Spleen (tissue), 11 donors: ENCODE results near the gene NAALADL2. TPM values are rescaled to one million over a fixed set of nuclear protein-coding genes. Genes with fewer than 3 reads are reported as not detected.

Experiments used
- DNase-seq: peaks from one replicate; pipeline ENCODE4 v3.0.0-alpha.2; 2020
- H3K27ac ChIP-seq, 8 donors: fragments of 200-600 bp; sonication (generic) in 7 of 8; 1 replicate in 4 of 8; 2 replicates in 4 of 8; pipeline versions ENCODE4 v1.5.0 to v1.8.0; 2016 to 2021; ENCODE audit warnings: inconsistent platforms in 4 of 8, mild to moderate bottlenecking in 4 of 8, moderate library complexity in 1 of 8
- H3K27me3 ChIP-seq, 7 donors: fragments of 200-600 bp; sonication (generic) in 6 of 7; replicated peaks in 1 of 7; 1 replicate in 4 of 7; 2 replicates in 3 of 7; pipeline versions ENCODE4 v1.5.0 to v1.8.0; 2016 to 2021; ENCODE audit warnings: inconsistent platforms in 3 of 7, mild to moderate bottlenecking in 1 of 7
- H3K36me3 ChIP-seq, 6 donors: fragments of 200-600 bp; sonication (generic) in 5 of 6; 1 replicate in 4 of 6; 2 replicates in 2 of 6; pipeline versions ENCODE4 v1.5.0 to v1.8.0; 2016 to 2021; ENCODE audit warnings: inconsistent platforms in 2 of 6
- H3K4me1 ChIP-seq, 6 donors: fragments of 200-600 bp; sonication (generic) in 5 of 6; 1 replicate in 3 of 6; 2 replicates in 3 of 6; pipeline versions ENCODE4 v1.5.0 to v1.8.0; 2016 to 2021; ENCODE audit warnings: inconsistent platforms in 3 of 6
- H3K4me3 ChIP-seq, 8 donors: fragments of 200-600 bp; sonication (generic) in 7 of 8; 1 replicate in 4 of 8; 2 replicates in 4 of 8; pipeline versions ENCODE4 v1.5.0 to v1.8.0; 2016 to 2021; ENCODE audit warnings: inconsistent platforms in 4 of 8, mild to moderate bottlenecking in 4 of 8, moderate library complexity in 2 of 8
- H3K9me3 ChIP-seq, 8 donors: fragments of 200-600 bp; sonication (generic) in 7 of 8; 1 replicate in 4 of 8; 2 replicates in 4 of 8; pipeline versions ENCODE4 v1.5.0 to v1.8.0; 2016 to 2021; ENCODE audit warnings: inconsistent platforms in 4 of 8
- POLR2A ChIP-seq, 3 donors: fragments of 450-650 bp; IDR thresholded peaks; one replicate each; pipeline ENCODE4 v1.5.1; 2017; ENCODE audit warnings: antibody characterized with exemption in 3 of 3, mild to moderate bottlenecking in 1 of 3
- POLR2AphosphoS5 ChIP-seq, 3 donors: sonication (generic); formaldehyde crosslinking; IDR thresholded peaks; one replicate each; pipeline ENCODE4 v1.5.1; 2017; ENCODE audit warnings: antibody characterized with exemption in 3 of 3
- WGBS, 5 donors: extraction: QIAGEN DNeasy Blood & Tissue Kit in 3 of 5; methylation state at CpG; one replicate each; pipeline versions ENCODE4 v1.1.5 to v1.1.7; 2013 to 2018; 5-methylcytosine and 5-hydroxymethylcytosine counted together
- intact Hi-C: fragments of 100-400 bp; cut with DNase I; formaldehyde crosslinking; loops from one replicate; pipeline ENCODE4 v1.15.0; 2023; ENCODE audit warnings: low total_unique reads
- polyA plus RNA-seq, 3 donors: library from polyadenylated mRNA; stranded (reverse); fragments of 200-250 nt; gene quantifications; one replicate each; pipeline ENCODE4 v1.2.1, GENCODE V29; 2013
- total RNA-seq, 7 donors: library from RNA; depleted of rRNA in 3 of 7; stranded (reverse); fragments of >200 nt in 3 of 7; fragmentation: NEBNext Ultra II Directional in 4 of 7; extraction: Animal tissue kit (Norgen Biotek cat#: 25700) in 4 of 7; gene quantifications; one replicate each; pipeline versions ENCODE4 v1.1.0 to v1.2.1, GENCODE V29; 2016 to 2021
- TF ChIP-seq, protein P1 (sequence below), 11 experiments: fragments of 200-600 bp in 7 of 11; fragments of 450-650 bp in 4 of 11; sonication (generic) in 4 of 11; IDR thresholded peaks in 8 of 11; conservative IDR thresholded peaks in 3 of 11; 1 replicate in 7 of 11; 2 replicates in 4 of 11; pipeline versions ENCODE4 v1.4.0 to v1.8.0; 2016 to 2021; ENCODE audit warnings: antibody characterized with exemption in 11 of 11, inconsistent platforms in 4 of 11, mild to moderate bottlenecking in 1 of 11
- donor health status: healthy with polysubstance abuse.
- donor health status: DM: no; HTN: no; CAD: no; lungs with moderate emphysema.
- donor health status: DM: no; HTN: no; CAD: no.
- donor health status: Bipolar disorder and iron deficiency.
- donor health status: healthy.
- donor health status: DM: no; HTN: no; CAD: no.
- donor health status: DM: yes; HTN: yes; CAD: no.

NAALADL2 gene
- total and polyA plus RNA-seq, 10 donors = 0.09 to 14.4 (median 6.4) TPM

DNA sequence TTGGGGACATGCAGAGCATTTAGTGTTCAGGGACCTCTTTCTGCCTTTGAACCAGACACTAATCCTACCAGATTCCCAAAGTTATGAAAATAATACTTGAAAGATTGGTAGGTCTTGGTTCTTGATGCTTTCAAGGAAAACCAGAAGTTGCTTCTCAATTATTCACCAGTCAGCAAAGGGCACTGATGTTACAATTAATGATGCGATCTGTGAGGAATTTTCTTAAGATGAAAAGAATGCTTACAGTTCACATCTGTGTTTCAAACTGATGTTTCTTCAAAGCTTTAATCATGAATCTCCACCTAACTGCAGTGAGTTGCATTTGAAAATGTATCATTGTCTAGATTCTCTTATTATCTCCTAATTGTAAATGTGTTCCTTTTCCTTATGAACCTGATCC lies 161.0 kb downstream of the NAALADL2 start:
- Histone ChIP-seq H3K27ac (no peak overlapping the region), H3K4me3 (no peak overlapping the region), H3K4me1 (no peaks in the 10 kb centered on the region), H3K9me3 (peaks cover 0 to 4% (median 0%) of the 10 kb centered on the region in 8 donors), H3K27me3 (no peaks in the 10 kb centered on the region), H3K36me3 (no peaks in the 10 kb centered on the region)
- no peak for DNase-seq
- WGBS, 5 donors = 90 to 100% (median 98%) methylated on average over 1 of the region's 1 CpG
- TF ChIP-seq POLR2AphosphoS5 (IDR thresholded peaks at IDR 0.05) = no peak
- no peak for TF ChIP-seq POLR2A (IDR thresholded peaks at IDR 0.05)
- TF ChIP-seq, protein P1, sequence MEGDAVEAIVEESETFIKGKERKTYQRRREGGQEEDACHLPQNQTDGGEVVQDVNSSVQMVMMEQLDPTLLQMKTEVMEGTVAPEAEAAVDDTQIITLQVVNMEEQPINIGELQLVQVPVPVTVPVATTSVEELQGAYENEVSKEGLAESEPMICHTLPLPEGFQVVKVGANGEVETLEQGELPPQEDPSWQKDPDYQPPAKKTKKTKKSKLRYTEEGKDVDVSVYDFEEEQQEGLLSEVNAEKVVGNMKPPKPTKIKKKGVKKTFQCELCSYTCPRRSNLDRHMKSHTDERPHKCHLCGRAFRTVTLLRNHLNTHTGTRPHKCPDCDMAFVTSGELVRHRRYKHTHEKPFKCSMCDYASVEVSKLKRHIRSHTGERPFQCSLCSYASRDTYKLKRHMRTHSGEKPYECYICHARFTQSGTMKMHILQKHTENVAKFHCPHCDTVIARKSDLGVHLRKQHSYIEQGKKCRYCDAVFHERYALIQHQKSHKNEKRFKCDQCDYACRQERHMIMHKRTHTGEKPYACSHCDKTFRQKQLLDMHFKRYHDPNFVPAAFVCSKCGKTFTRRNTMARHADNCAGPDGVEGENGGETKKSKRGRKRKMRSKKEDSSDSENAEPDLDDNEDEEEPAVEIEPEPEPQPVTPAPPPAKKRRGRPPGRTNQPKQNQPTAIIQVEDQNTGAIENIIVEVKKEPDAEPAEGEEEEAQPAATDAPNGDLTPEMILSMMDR (IDR thresholded peaks at IDR 0.05 in 8 of 11, conservative IDR thresholded peaks at IDR 0.05 in 3 of 11) = no peak
- intact Hi-C loops = no loop called here

GRCh38 chr3:175029828-175030227 lies 170.7 kb downstream of the NAALADL2 start:
- Histone ChIP-seq H3K9me3 (peaks cover 0 to 9% (median 1%) of the 10 kb centered on the region in 8 donors), H3K36me3 (no peaks in the 10 kb centered on the region), H3K27me3 (no peaks in the 10 kb centered on the region), H3K27ac (no peak overlapping the region), H3K4me3 (no peak overlapping the region), H3K4me1 (no peaks in the 10 kb centered on the region)
- DNase-seq = no peak
- WGBS, 5 donors = 88 to 96% (median 94%) methylated on average over 2 of the region's 2 CpGs
- no peak for TF ChIP-seq POLR2A (IDR thresholded peaks at IDR 0.05)
- TF ChIP-seq, protein P1 (IDR thresholded peaks at IDR 0.05 in 8 of 11, conservative IDR thresholded peaks at IDR 0.05 in 3 of 11) = no peak
- TF ChIP-seq POLR2AphosphoS5 (IDR thresholded peaks at IDR 0.05) = no peak
- intact Hi-C loops = no loop called here

DNA sequence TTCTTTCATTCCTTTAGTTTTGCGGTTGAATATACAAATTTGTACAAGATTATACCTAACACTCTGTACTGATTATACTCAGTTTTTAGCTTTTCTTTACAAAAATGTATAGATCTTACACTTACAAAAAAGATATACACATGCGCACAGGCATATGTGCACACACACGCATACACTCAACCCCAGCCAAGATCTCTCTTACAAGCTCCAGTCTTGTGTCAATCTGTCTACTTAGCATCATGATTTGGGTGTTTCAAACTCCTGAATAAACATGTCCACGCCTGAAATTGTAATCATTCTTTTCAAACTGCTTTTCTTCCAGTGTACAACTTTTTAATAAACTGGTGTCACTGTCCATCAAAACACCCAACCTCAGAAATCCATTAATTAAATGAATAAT lies 180.7 kb downstream of the NAALADL2 start:
- Histone ChIP-seq H3K4me3 (no peak overlapping the region), H3K4me1 (no peaks in the 10 kb centered on the region), H3K27ac (no peak overlapping the region), H3K27me3 (no peaks in the 10 kb centered on the region), H3K9me3 (peaks cover 0 to 5% (median 0%) of the 10 kb centered on the region in 8 donors), H3K36me3 (no peaks in the 10 kb centered on the region)
- TF ChIP-seq, protein P1 (IDR thresholded peaks at IDR 0.05 in 8 of 11, conservative IDR thresholded peaks at IDR 0.05 in 3 of 11) = no peak
- TF ChIP-seq POLR2AphosphoS5 (IDR thresholded peaks at IDR 0.05) (no peak), POLR2A (IDR thresholded peaks at IDR 0.05) (no peak)
- 87 to 95% (median 88%) methylated on average over 4 of the region's 4 CpGs for WGBS, 5 donors
- no peak for DNase-seq
- intact Hi-C loops = no loop called here

- intact Hi-C loops = no loop called here
- 62 to 91% (median 68%) methylated on average over 2 of the region's 2 CpGs for WGBS, 5 donors
- DNase-seq = no peak
- H3K27me3 ChIP-seq = no peaks in the 10 kb centered on the region
- H3K4me1 ChIP-seq = no peaks in the 10 kb centered on the region
- H3K9me3 ChIP-seq = peaks cover 0 to 5% (median 0%) of the 10 kb centered on the region in 8 donors
- no peak overlapping the region for H3K4me3 ChIP-seq
- H3K36me3 ChIP-seq = no peaks in the 10 kb centered on the region
- H3K27ac ChIP-seq = no peak overlapping the region
- TF ChIP-seq, protein P1 (IDR thresholded peaks at IDR 0.05 in 8 of 11, conservative IDR thresholded peaks at IDR 0.05 in 3 of 11) = no peak
- TF ChIP-seq POLR2AphosphoS5 (IDR thresholded peaks at IDR 0.05) (no peak), POLR2A (IDR thresholded peaks at IDR 0.05) (no peak)
Observed at GRCh38 chr3:175041369-175041768, 182.2 kb downstream of the NAALADL2 start.
